ENCODE results near the gene CARD14. TPM values are rescaled to one million over a fixed set of nuclear protein-coding genes. Genes with fewer than 3 reads are reported as not detected.

CARD14 gene
- total RNA-seq, 1 donor from 2014 or later = not detected

- no peak for TF ChIP-seq CTCF (IDR thresholded peaks at IDR 0.05; ENCODE audit: unreplicated experiment)
These were observed 10.4 kb downstream of the CARD14 start for GRCh38 chr17:80180192-80180591.

GRCh38 chr17:80181431-80181830 is 11.6 kb downstream of the CARD14 start:
- no peaks in the 10 kb centered on the region for H3K9me3 Mint-ChIP-seq (ENCODE audit: low read depth)
- no peaks in the 10 kb centered on the region for H3K4me1 Mint-ChIP-seq (ENCODE audit: low read depth)
- H3K36me3 Mint-ChIP-seq (ENCODE audit: insufficient read depth) = no peaks in the 10 kb centered on the region
- TF ChIP-seq CTCF (IDR thresholded peaks at IDR 0.05; ENCODE audit: unreplicated experiment) = no peak
- H3K4me3 Mint-ChIP-seq (ENCODE audit: low read depth) = no peak overlapping the region
- DNase-seq (ENCODE audit: low spot score, unreplicated experiment) = no peak
- peaks cover 16% of the 10 kb centered on the region for H3K27me3 Mint-ChIP-seq
- H3K27ac Mint-ChIP-seq = no peak overlapping the region

More at GRCh38 chr17:80180192-80180591, 10.4 kb downstream of the CARD14 start:
- Mint-ChIP-seq H3K27me3 (peaks cover 8% of the 10 kb centered on the region), H3K9me3 (ENCODE audit: low read depth) (no peaks in the 10 kb centered on the region), H3K4me3 (ENCODE audit: low read depth) (no peak overlapping the region), H3K36me3 (ENCODE audit: insufficient read depth) (no peaks in the 10 kb centered on the region), H3K27ac (no peak overlapping the region), H3K4me1 (ENCODE audit: low read depth) (no peaks in the 10 kb centered on the region)
- DNase-seq (ENCODE audit: low spot score, unreplicated experiment) = no peak

- no peaks in the 10 kb centered on the region for H3K4me1 Mint-ChIP-seq (ENCODE audit: low read depth)
- H3K27ac Mint-ChIP-seq = no peak overlapping the region
- H3K27me3 Mint-ChIP-seq = peaks cover 19% of the 10 kb centered on the region
- no peak for TF ChIP-seq CTCF (IDR thresholded peaks at IDR 0.05; ENCODE audit: unreplicated experiment)
- DNase-seq (ENCODE audit: low spot score, unreplicated experiment) = no peak
- H3K36me3 Mint-ChIP-seq (ENCODE audit: insufficient read depth) = no peaks in the 10 kb centered on the region
- no peak overlapping the region for H3K4me3 Mint-ChIP-seq (ENCODE audit: low read depth)
- H3K9me3 Mint-ChIP-seq (ENCODE audit: low read depth) = no peaks in the 10 kb centered on the region
These were observed 12.5 kb downstream of the CARD14 start for GRCh38 chr17:80182118-80182844.

GRCh38 chr17:80182845-80183223 is 13.0 kb downstream of the CARD14 start:
- no peaks in the 10 kb centered on the region for H3K9me3 Mint-ChIP-seq (ENCODE audit: low read depth)
- no peaks in the 10 kb centered on the region for H3K4me1 Mint-ChIP-seq (ENCODE audit: low read depth)
- no peaks in the 10 kb centered on the region for H3K36me3 Mint-ChIP-seq (ENCODE audit: insufficient read depth)
- no peak for TF ChIP-seq CTCF (IDR thresholded peaks at IDR 0.05; ENCODE audit: unreplicated experiment)
- no peak for DNase-seq (ENCODE audit: low spot score, unreplicated experiment)
- no peak overlapping the region for H3K27ac Mint-ChIP-seq
- peaks cover 21% of the 10 kb centered on the region for H3K27me3 Mint-ChIP-seq
- no peak overlapping the region for H3K4me3 Mint-ChIP-seq (ENCODE audit: low read depth)

- H3K9me3 Mint-ChIP-seq (ENCODE audit: low read depth) = no peaks in the 10 kb centered on the region
- no peak overlapping the region for H3K27ac Mint-ChIP-seq
- no peak for TF ChIP-seq CTCF (IDR thresholded peaks at IDR 0.05; ENCODE audit: unreplicated experiment)
- DNase-seq (ENCODE audit: low spot score, unreplicated experiment) = no peak
- peaks cover 21% of the 10 kb centered on the region for H3K27me3 Mint-ChIP-seq
- H3K4me3 Mint-ChIP-seq (ENCODE audit: low read depth) = no peak overlapping the region
- H3K4me1 Mint-ChIP-seq (ENCODE audit: low read depth) = no peaks in the 10 kb centered on the region
- no peaks in the 10 kb centered on the region for H3K36me3 Mint-ChIP-seq (ENCODE audit: insufficient read depth)
These were observed 14.0 kb downstream of the CARD14 start for GRCh38 chr17:80183581-80184422.
